GM23338 (cell line): ENCODE results near the gene KCNAB1. TPM values are rescaled to one million over a fixed set of nuclear protein-coding genes. Genes with fewer than 3 reads are reported as not detected.
A peak's percentile ranks its signal among the peaks of the same experiment; 100 is the strongest.

Experiments used
- ATAC-seq: fragments of 200-7000 bp; cut with Tn5 transposase; 3 replicates; pipeline ENCODE4 v1.9.1; 2020
- DNase-seq: peaks from one replicate; pipeline ENCODE4 v3.0.0-alpha.2; 2015; ENCODE audit warnings: low spot score
- H2AFZ ChIP-seq: fragments of 200-600 bp; sonication (generic); 2 replicates; pipeline ENCODE4 v1.8.0; 2016; ENCODE audit warnings: antibody characterized with exemption, mild to moderate bottlenecking, moderate library complexity
- H3F3A ChIP-seq: fragments of 200-600 bp; sonication (generic); replicated peaks from 2 replicates; pipeline ENCODE4 v1.8.0; 2017; ENCODE audit warnings: antibody characterized with exemption, mixed run types, low read depth
- H3K27ac ChIP-seq: fragments of 200-600 bp; sonication (generic); 2 replicates; pipeline ENCODE4 v1.6.1; 2016; ENCODE audit warnings: low read depth
- H3K27me3 ChIP-seq: fragments of 200-600 bp; sonication (generic); 2 replicates; pipeline ENCODE4 v1.8.0; 2016; ENCODE audit warnings: mild to moderate bottlenecking, mixed run types, moderate library complexity; ENCODE audit not compliant: insufficient read depth
- H3K36me3 ChIP-seq: fragments of 200-600 bp; sonication (generic); 2 replicates; pipeline ENCODE4 v1.8.0; 2016; ENCODE audit warnings: mild to moderate bottlenecking; ENCODE audit not compliant: insufficient read depth
- H3K4me1 ChIP-seq: fragments of 200-600 bp; sonication (generic); 2 replicates; pipeline ENCODE4 v1.8.0; 2016; ENCODE audit warnings: mild to moderate bottlenecking, moderate library complexity; ENCODE audit not compliant: insufficient read depth
- H3K4me2 ChIP-seq: fragments of 200-600 bp; sonication (generic); 2 replicates; pipeline ENCODE4 v1.7.1; 2017; ENCODE audit warnings: mixed run types
- H3K4me3 ChIP-seq: fragments of 200-600 bp; sonication (generic); 2 replicates; pipeline ENCODE4 v1.6.1; 2016; ENCODE audit warnings: mixed run types
- H3K79me2 ChIP-seq: fragments of 200-600 bp; sonication (generic); replicated peaks from 2 replicates; pipeline ENCODE4 v1.8.0; 2017; ENCODE audit warnings: mild to moderate bottlenecking; ENCODE audit not compliant: insufficient read depth
- H3K9me2 ChIP-seq: fragments of 200-600 bp; sonication (generic); 2 replicates; pipeline ENCODE4 v1.8.0; 2017; ENCODE audit not compliant: insufficient read depth
- H4K20me1 ChIP-seq: fragments of 200-600 bp; sonication (generic); replicated peaks from 2 replicates; pipeline ENCODE4 v1.8.0; 2017; ENCODE audit warnings: mild to moderate bottlenecking; ENCODE audit not compliant: insufficient read depth
- H3K27ac Mint-ChIP-seq: 2 replicates; pipeline ENCODE4 v1.8.0; 2020; ENCODE audit warnings: inconsistent platforms, mild to moderate bottlenecking, moderate library complexity, mixed read lengths
- H3K27me3 Mint-ChIP-seq: 3 replicates; pipeline ENCODE4 v1.8.0; 2022; ENCODE audit warnings: low read depth, mild to moderate bottlenecking, moderate library complexity, mixed read lengths, inconsistent platforms; ENCODE audit not compliant: insufficient read depth, poor library complexity
- H3K36me3 Mint-ChIP-seq: 3 replicates; pipeline ENCODE4 v1.8.0; 2021; ENCODE audit warnings: low read depth, mild to moderate bottlenecking, inconsistent platforms, moderate library complexity, mixed read lengths
- H3K4me1 Mint-ChIP-seq: 3 replicates; pipeline ENCODE4 v1.8.0; 2020; ENCODE audit warnings: mild to moderate bottlenecking, inconsistent platforms, mixed read lengths
- H3K4me3 Mint-ChIP-seq: 3 replicates; pipeline ENCODE4 v1.8.0; 2021; ENCODE audit warnings: moderate library complexity, mild to moderate bottlenecking, inconsistent platforms, mixed read lengths
- H3K9me3 Mint-ChIP-seq: 3 replicates; pipeline ENCODE4 v1.8.0; 2020; ENCODE audit warnings: moderate library complexity, mild to moderate bottlenecking, inconsistent platforms, mixed read lengths
- CREB1 ChIP-seq: fragments of 250-450 bp; sonication (Bioruptor Pico); IDR thresholded peaks from 2 replicates; pipeline ENCODE4 v1.5.0; 2020; ENCODE audit warnings: low read depth, mild to moderate bottlenecking, moderate library complexity
- EZH2 ChIP-seq: fragments of 200-600 bp; sonication (generic); IDR thresholded peaks from one replicate; pipeline ENCODE4 v1.8.0; 2017; ENCODE audit warnings: antibody characterized with exemption, mild to moderate bottlenecking, low read depth; ENCODE audit not compliant: unreplicated experiment
- EZH2phosphoT487 ChIP-seq: fragments of 200-600 bp; sonication (generic); IDR thresholded peaks from one replicate; pipeline ENCODE4 v1.8.1; 2018; ENCODE audit warnings: antibody characterized with exemption; ENCODE audit not compliant: unreplicated experiment
- JUNB ChIP-seq: IDR thresholded peaks from one replicate; pipeline ENCODE4 v1.6.1; 2016; ENCODE audit warnings: antibody characterized with exemption; ENCODE audit not compliant: unreplicated experiment
- NANOG ChIP-seq: IDR thresholded peaks from 2 replicates; pipeline ENCODE4 v1.6.1; 2016; ENCODE audit warnings: antibody characterized with exemption, borderline replicate concordance
- POLR2AphosphoS5 ChIP-seq: IDR thresholded peaks from 2 replicates; pipeline ENCODE4 v1.6.1; 2016; ENCODE audit warnings: antibody characterized with exemption, low read depth
- REST ChIP-seq: IDR thresholded peaks from one replicate; pipeline ENCODE4 v1.6.1; 2018; ENCODE audit warnings: antibody characterized with exemption; ENCODE audit not compliant: unreplicated experiment
- STAT1 ChIP-seq: IDR thresholded peaks from one replicate; pipeline ENCODE4 v1.6.1; 2016; ENCODE audit warnings: antibody characterized with exemption; ENCODE audit not compliant: unreplicated experiment
- ZNF114 ChIP-seq: fragments of 250-450 bp; sonication (Bioruptor Pico); IDR thresholded peaks from 2 replicates; pipeline ENCODE4 v1.5.0; 2020; ENCODE audit warnings: mild to moderate bottlenecking, moderate library complexity
- ZNF331 ChIP-seq: fragments of 250-450 bp; sonication (Bioruptor Pico); IDR thresholded peaks from 2 replicates; pipeline ENCODE4 v1.5.0; 2020; ENCODE audit warnings: low read depth, mild to moderate bottlenecking, moderate library complexity
- polyA plus RNA-seq: library from polyadenylated mRNA; unstranded; fragments of >200 nt; fragmentation: Nextera tagmentation; extraction: Ambion mirVana; gene quantifications from 2 replicates; pipeline ENCODE4 v1.2.1, GENCODE V29; 2016
- total RNA-seq: library from RNA; depleted of rRNA; stranded (reverse); fragments of >200 nt; shearing (Covaris generic); gene quantifications from 2 replicates; pipeline ENCODE4 v1.2.3, GENCODE V29; 2014
- TF ChIP-seq, protein P1 (sequence below): fragments of 250-450 bp; sonication (Bioruptor Pico); IDR thresholded peaks from 2 replicates; pipeline ENCODE4 v1.5.0; 2020; ENCODE audit warnings: mild to moderate bottlenecking, moderate library complexity
- TF ChIP-seq, protein P2 (sequence below), 2 experiments: fragments of 200-600 bp in 1 of 2; sonication (generic) in 1 of 2; conservative IDR thresholded peaks; 2 replicates each; pipeline versions ENCODE4 v1.5.1 to v1.6.1; 2016 to 2017; ENCODE audit warnings: antibody characterized with exemption in 2 of 2, low read depth in 2 of 2, mild to moderate bottlenecking in 2 of 2, moderate library complexity in 1 of 2
- TF ChIP-seq, protein P3 (sequence below): IDR thresholded peaks from 2 replicates; pipeline ENCODE4 v1.6.1; 2016; ENCODE audit warnings: antibody characterized with exemption

Gene KCNAB1
- total and polyA plus RNA-seq, 2 experiments from 2014 or later, result 0.69 to 2.6 TPM

GRCh38 chr3:156412600-156412999 lies 292.2 kb downstream of the KCNAB1 start:
- H3K36me3 Mint-ChIP-seq, result no peaks in the 10 kb centered on the region
- no peaks in the 10 kb centered on the region for H3K4me1 ChIP-seq
- H3K9me2 ChIP-seq, result 0 out of 2 replicates have a peak, but pooled peaks cover 3% of the 10 kb centered on the region
- H3K79me2 ChIP-seq, result no peaks in the 10 kb centered on the region
- H2AFZ ChIP-seq, result peak overlapping the region; percentile 35; the same call in 1 of the 2 replicates
- no peaks in the 10 kb centered on the region for H3K9me3 Mint-ChIP-seq
- no peak overlapping the region for H3K4me3 Mint-ChIP-seq
- H3K27me3 ChIP-seq, result no peaks in the 10 kb centered on the region
- no peaks in the 10 kb centered on the region for H3F3A ChIP-seq
- TF ChIP-seq POLR2AphosphoS5 (no peak), EZH2phosphoT487 (no peak), ZNF331 (no peak), CREB1 (no peak), ZNF114 (no peak), REST (no peak), NANOG (no peak), JUNB (no peak), EZH2 (no peak), STAT1 (no peak)
- TF ChIP-seq, protein P1, sequence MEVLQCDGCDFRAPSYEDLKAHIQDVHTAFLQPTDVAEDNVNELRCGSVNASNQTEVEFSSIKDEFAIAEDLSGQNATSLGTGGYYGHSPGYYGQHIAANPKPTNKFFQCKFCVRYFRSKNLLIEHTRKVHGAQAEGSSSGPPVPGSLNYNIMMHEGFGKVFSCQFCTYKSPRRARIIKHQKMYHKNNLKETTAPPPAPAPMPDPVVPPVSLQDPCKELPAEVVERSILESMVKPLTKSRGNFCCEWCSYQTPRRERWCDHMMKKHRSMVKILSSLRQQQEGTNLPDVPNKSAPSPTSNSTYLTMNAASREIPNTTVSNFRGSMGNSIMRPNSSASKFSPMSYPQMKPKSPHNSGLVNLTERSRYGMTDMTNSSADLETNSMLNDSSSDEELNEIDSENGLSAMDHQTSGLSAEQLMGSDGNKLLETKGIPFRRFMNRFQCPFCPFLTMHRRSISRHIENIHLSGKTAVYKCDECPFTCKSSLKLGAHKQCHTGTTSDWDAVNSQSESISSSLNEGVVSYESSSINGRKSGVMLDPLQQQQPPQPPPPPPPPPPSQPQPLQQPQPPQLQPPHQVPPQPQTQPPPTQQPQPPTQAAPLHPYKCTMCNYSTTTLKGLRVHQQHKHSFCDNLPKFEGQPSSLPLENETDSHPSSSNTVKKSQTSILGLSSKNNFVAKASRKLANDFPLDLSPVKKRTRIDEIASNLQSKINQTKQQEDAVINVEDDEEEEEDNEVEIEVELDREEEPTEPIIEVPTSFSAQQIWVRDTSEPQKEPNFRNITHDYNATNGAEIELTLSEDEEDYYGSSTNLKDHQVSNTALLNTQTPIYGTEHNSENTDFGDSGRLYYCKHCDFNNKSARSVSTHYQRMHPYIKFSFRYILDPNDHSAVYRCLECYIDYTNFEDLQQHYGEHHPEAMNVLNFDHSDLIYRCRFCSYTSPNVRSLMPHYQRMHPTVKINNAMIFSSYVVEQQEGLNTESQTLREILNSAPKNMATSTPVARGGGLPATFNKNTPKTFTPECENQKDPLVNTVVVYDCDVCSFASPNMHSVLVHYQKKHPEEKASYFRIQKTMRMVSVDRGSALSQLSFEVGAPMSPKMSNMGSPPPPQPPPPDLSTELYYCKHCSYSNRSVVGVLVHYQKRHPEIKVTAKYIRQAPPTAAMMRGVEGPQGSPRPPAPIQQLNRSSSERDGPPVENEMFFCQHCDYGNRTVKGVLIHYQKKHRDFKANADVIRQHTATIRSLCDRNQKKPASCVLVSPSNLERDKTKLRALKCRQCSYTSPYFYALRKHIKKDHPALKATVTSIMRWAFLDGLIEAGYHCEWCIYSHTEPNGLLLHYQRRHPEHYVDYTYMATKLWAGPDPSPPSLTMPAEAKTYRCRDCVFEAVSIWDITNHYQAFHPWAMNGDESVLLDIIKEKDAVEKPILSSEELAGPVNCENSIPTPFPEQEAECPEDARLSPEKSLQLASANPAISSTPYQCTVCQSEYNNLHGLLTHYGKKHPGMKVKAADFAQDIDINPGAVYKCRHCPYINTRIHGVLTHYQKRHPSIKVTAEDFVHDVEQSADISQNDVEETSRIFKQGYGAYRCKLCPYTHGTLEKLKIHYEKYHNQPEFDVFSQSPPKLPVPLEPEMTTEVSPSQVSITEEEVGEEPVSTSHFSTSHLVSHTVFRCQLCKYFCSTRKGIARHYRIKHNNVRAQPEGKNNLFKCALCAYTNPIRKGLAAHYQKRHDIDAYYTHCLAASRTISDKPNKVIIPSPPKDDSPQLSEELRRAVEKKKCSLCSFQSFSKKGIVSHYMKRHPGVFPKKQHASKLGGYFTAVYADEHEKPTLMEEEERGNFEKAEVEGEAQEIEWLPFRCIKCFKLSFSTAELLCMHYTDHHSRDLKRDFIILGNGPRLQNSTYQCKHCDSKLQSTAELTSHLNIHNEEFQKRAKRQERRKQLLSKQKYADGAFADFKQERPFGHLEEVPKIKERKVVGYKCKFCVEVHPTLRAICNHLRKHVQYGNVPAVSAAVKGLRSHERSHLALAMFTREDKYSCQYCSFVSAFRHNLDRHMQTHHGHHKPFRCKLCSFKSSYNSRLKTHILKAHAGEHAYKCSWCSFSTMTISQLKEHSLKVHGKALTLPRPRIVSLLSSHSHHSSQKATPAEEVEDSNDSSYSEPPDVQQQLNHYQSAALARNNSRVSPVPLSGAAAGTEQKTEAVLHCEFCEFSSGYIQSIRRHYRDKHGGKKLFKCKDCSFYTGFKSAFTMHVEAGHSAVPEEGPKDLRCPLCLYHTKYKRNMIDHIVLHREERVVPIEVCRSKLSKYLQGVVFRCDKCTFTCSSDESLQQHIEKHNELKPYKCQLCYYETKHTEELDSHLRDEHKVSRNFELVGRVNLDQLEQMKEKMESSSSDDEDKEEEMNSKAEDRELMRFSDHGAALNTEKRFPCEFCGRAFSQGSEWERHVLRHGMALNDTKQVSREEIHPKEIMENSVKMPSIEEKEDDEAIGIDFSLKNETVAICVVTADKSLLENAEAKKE (CRISPR knock-in tag), result no peak
- TF ChIP-seq, protein P2, sequence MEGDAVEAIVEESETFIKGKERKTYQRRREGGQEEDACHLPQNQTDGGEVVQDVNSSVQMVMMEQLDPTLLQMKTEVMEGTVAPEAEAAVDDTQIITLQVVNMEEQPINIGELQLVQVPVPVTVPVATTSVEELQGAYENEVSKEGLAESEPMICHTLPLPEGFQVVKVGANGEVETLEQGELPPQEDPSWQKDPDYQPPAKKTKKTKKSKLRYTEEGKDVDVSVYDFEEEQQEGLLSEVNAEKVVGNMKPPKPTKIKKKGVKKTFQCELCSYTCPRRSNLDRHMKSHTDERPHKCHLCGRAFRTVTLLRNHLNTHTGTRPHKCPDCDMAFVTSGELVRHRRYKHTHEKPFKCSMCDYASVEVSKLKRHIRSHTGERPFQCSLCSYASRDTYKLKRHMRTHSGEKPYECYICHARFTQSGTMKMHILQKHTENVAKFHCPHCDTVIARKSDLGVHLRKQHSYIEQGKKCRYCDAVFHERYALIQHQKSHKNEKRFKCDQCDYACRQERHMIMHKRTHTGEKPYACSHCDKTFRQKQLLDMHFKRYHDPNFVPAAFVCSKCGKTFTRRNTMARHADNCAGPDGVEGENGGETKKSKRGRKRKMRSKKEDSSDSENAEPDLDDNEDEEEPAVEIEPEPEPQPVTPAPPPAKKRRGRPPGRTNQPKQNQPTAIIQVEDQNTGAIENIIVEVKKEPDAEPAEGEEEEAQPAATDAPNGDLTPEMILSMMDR (conservative IDR thresholded peaks at IDR 0.05; ENCODE audit: low read depth in 2 of 2), result no peak
- TF ChIP-seq, protein P3, sequence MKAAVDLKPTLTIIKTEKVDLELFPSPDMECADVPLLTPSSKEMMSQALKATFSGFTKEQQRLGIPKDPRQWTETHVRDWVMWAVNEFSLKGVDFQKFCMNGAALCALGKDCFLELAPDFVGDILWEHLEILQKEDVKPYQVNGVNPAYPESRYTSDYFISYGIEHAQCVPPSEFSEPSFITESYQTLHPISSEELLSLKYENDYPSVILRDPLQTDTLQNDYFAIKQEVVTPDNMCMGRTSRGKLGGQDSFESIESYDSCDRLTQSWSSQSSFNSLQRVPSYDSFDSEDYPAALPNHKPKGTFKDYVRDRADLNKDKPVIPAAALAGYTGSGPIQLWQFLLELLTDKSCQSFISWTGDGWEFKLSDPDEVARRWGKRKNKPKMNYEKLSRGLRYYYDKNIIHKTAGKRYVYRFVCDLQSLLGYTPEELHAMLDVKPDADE, result no peak
- no peak overlapping the region for H3K4me2 ChIP-seq
- no peaks in the 10 kb centered on the region for H4K20me1 ChIP-seq
- peaks cover 4% of the 10 kb centered on the region; the same call in 2 of the 3 replicates for H3K4me1 Mint-ChIP-seq
- no peak overlapping the region for H3K27ac ChIP-seq
- H3K27me3 Mint-ChIP-seq, result peaks cover 6% of the 10 kb centered on the region
- DNase-seq, result no peak
- 0 out of 2 replicates have a peak overlapping the region, but pooled peaks have one; percentile 0 for H3K27ac Mint-ChIP-seq
- H3K36me3 ChIP-seq, result no peaks in the 10 kb centered on the region
- H3K4me3 ChIP-seq, result no peak overlapping the region
- ATAC-seq, result no peak
